IMR-90 (cell line): ENCODE measurements around the gene FATE1. TPM values are rescaled to one million over a fixed set of nuclear protein-coding genes. Genes with fewer than 3 reads are reported as not detected.

Source experiments
- ATAC-seq: fragments of 200-7000 bp; cut with Tn5 transposase; 2 replicates; pipeline ENCODE4 v1.9.1; 2020; ENCODE audit warnings: low read depth, mild to moderate bottlenecking, moderate library complexity
- BruUV-seq: library from RNA; stranded (reverse); fragments of 400-500 nt; replicated peaks from 2 replicates; lab custom pipeline; 2021; lab: Mats Ljungman, UMichigan
- CTCF ChIA-PET: fragments of 300-600 bp; formaldehyde crosslinking; extraction: SDS; loops from one replicate; lab custom pipeline; 2021; ENCODE audit warnings: antibody characterized with exemption; lab: Yijun Ruan, JAX
- POLR2A ChIA-PET: fragments of 300-600 bp; sonication (Branson Sonifier 250); formaldehyde crosslinking; loops from one replicate; lab custom pipeline; 2022; ENCODE audit warnings: antibody characterized with exemption; ENCODE audit not compliant: unreplicated experiment; lab: Charles Lee
- DNase-seq: peaks from one replicate; pipeline ENCODE4 v3.0.0; 2013
- H2AFZ ChIP-seq: replicated peaks from 2 replicates; pipeline ENCODE3; 2013; ENCODE audit warnings: low read length, mild to moderate bottlenecking; ENCODE audit not compliant: poor library complexity
- H2AK5ac ChIP-seq: 2 replicates; pipeline ENCODE4 v1.6.1; 2013; ENCODE audit warnings: low read depth, low read length, inconsistent platforms
- H2AK9ac ChIP-seq: replicated peaks from 2 replicates; pipeline ENCODE3; 2013; ENCODE audit warnings: mild to moderate bottlenecking, low read depth, low read length, moderate library complexity; ENCODE audit not compliant: poor library complexity
- H2BK120ac ChIP-seq: 2 replicates; pipeline ENCODE4 v1.6.1; 2013; ENCODE audit warnings: low read depth, low read length, inconsistent platforms
- H2BK15ac ChIP-seq: 3 replicates; pipeline ENCODE4 v1.6.1; 2013; ENCODE audit warnings: low read depth, low read length, inconsistent platforms
- H2BK20ac ChIP-seq: 2 replicates; pipeline ENCODE4 v1.6.1; 2013; ENCODE audit warnings: low read depth, mild to moderate bottlenecking, inconsistent platforms, low read length, moderate library complexity
- H2BK5ac ChIP-seq: 2 replicates; pipeline ENCODE4 v1.6.1; 2013; ENCODE audit warnings: mild to moderate bottlenecking, low read depth, low read length, inconsistent platforms; ENCODE audit not compliant: poor library complexity, severe bottlenecking
- H3K14ac ChIP-seq: replicated peaks from 2 replicates; pipeline ENCODE4 v1.6.1; 2013; ENCODE audit warnings: low read depth, low read length, inconsistent platforms
- H3K18ac ChIP-seq: 2 replicates; pipeline ENCODE4 v1.6.1; 2013; ENCODE audit warnings: low read depth, low read length, control low read depth
- H3K23ac ChIP-seq: 2 replicates; pipeline ENCODE4 v1.6.1; 2013; ENCODE audit warnings: low read depth, low read length, inconsistent platforms
- H3K27ac ChIP-seq: 2 replicates; pipeline ENCODE4 v1.5.1; 2013; ENCODE audit warnings: mild to moderate bottlenecking, control low read depth, low read length; ENCODE audit not compliant: insufficient read depth
- H3K27me3 ChIP-seq: 2 replicates; pipeline ENCODE4 v1.6.1; 2013; ENCODE audit warnings: low read length; ENCODE audit not compliant: control insufficient read depth, insufficient read depth
- H3K36me3 ChIP-seq: 2 replicates; pipeline ENCODE4 v1.6.1; 2013; ENCODE audit warnings: low read length, mixed read lengths; ENCODE audit not compliant: control insufficient read depth, insufficient read depth
- H3K4ac ChIP-seq: 2 replicates; pipeline ENCODE4 v1.6.1; 2013; ENCODE audit warnings: low read depth, low read length, inconsistent platforms
- H3K4me1 ChIP-seq: 2 replicates; pipeline ENCODE4 v1.6.1; 2013; ENCODE audit warnings: low read length, mixed read lengths; ENCODE audit not compliant: control insufficient read depth, insufficient read depth
- H3K4me2 ChIP-seq: 2 replicates; pipeline ENCODE4 v1.6.1; 2013; ENCODE audit warnings: low read depth, mild to moderate bottlenecking, control low read depth, low read length, moderate library complexity
- H3K4me3 ChIP-seq: 2 replicates; pipeline ENCODE4 v1.5.1; 2013; ENCODE audit warnings: low read depth, mild to moderate bottlenecking, control low read depth, low read length, moderate library complexity; ENCODE audit not compliant: insufficient read depth
- H3K56ac ChIP-seq: 2 replicates; pipeline ENCODE4 v1.6.1; 2013; ENCODE audit warnings: low read length, inconsistent platforms; ENCODE audit not compliant: insufficient read depth; ENCODE audit errors: extremely low read depth
- H3K79me1 ChIP-seq, 2 experiments: 2 replicates each; pipeline ENCODE4 v1.6.1; 2013; ENCODE audit warnings: low read length in 2 of 2, inconsistent platforms in 1 of 2, low read depth in 1 of 2
- H3K9ac ChIP-seq: 2 replicates; pipeline ENCODE4 v1.6.1; 2013; ENCODE audit warnings: low read depth, low read length, control low read depth
- H3K9me1 ChIP-seq: 2 replicates; pipeline ENCODE4 v1.6.1; 2013; ENCODE audit warnings: low read length, inconsistent platforms; ENCODE audit not compliant: insufficient read depth
- H3K9me3 ChIP-seq: 2 replicates; pipeline ENCODE4 v1.6.1; 2013; ENCODE audit warnings: low read length; ENCODE audit not compliant: control insufficient read depth, insufficient read depth
- H4K20me1 ChIP-seq: 2 replicates; pipeline ENCODE4 v1.6.1; 2013; ENCODE audit warnings: low read length, inconsistent platforms; ENCODE audit not compliant: insufficient read depth
- H4K5ac ChIP-seq: 2 replicates; pipeline ENCODE4 v1.6.1; 2013; ENCODE audit warnings: mild to moderate bottlenecking, low read depth, low read length, control low read depth
- H4K8ac ChIP-seq, 2 experiments: 2 replicates each; pipeline ENCODE4 v1.6.1; 2013; ENCODE audit warnings: low read depth in 2 of 2, low read length in 2 of 2, control low read depth in 1 of 2, inconsistent platforms in 1 of 2
- H4K91ac ChIP-seq: 2 replicates; pipeline ENCODE4 v1.6.1; 2013; ENCODE audit warnings: low read depth, low read length, inconsistent platforms; ENCODE audit not compliant: insufficient read depth
- BHLHE40 ChIP-seq: fragments of 150-350 bp; IDR thresholded peaks from 2 replicates; pipeline ENCODE4 v1.6.1; 2016; ENCODE audit warnings: mild to moderate bottlenecking, low read depth, low read length
- CEBPB ChIP-seq: IDR thresholded peaks from 2 replicates; pipeline ENCODE4 v1.6.1; 2012; ENCODE audit warnings: low read depth, low read length, improper control_type of control experiment
- CHD1 ChIP-seq: IDR thresholded peaks from 2 replicates; pipeline ENCODE4 v1.6.1; 2012; ENCODE audit warnings: low read depth, low read length, improper control_type of control experiment
- CTCF ChIP-seq: conservative IDR thresholded peaks from 2 replicates; pipeline ENCODE4 v1.5.1; 2012; ENCODE audit warnings: mild to moderate bottlenecking, low read depth, low read length, improper control_type of control experiment
- ELK1 ChIP-seq: fragments of 150-350 bp; IDR thresholded peaks from 2 replicates; pipeline ENCODE4 v1.6.1; 2016; ENCODE audit warnings: low read depth, mild to moderate bottlenecking, low read length, moderate library complexity, borderline replicate concordance
- FOS ChIP-seq: fragments of 150-350 bp; IDR thresholded peaks from 2 replicates; pipeline ENCODE4 v1.6.1; 2016; ENCODE audit warnings: low read depth, low read length
- MAFK ChIP-seq: IDR thresholded peaks from 2 replicates; pipeline ENCODE4 v1.6.1; 2012; ENCODE audit warnings: low read depth, low read length, improper control_type of control experiment
- MAZ ChIP-seq: IDR thresholded peaks from 2 replicates; pipeline ENCODE4 v1.6.1; 2012; ENCODE audit warnings: low read depth, mild to moderate bottlenecking, low read length, improper control_type of control experiment, moderate library complexity, borderline replicate concordance
- MXI1 ChIP-seq: IDR thresholded peaks from 2 replicates; pipeline ENCODE4 v1.6.1; 2012; ENCODE audit warnings: low read depth, mild to moderate bottlenecking, low read length, moderate library complexity, borderline replicate concordance
- NFE2L2 ChIP-seq: fragments of 150-350 bp; IDR thresholded peaks from 2 replicates; pipeline ENCODE4 v1.6.1; 2016; ENCODE audit warnings: low read depth, mild to moderate bottlenecking, low read length
- POLR2A ChIP-seq: IDR thresholded peaks from 2 replicates; pipeline ENCODE4 v1.6.1; 2012; ENCODE audit warnings: mild to moderate bottlenecking, low read depth, low read length
- RAD21 ChIP-seq: IDR thresholded peaks from 2 replicates; pipeline ENCODE4 v1.6.1; 2012; ENCODE audit warnings: low read length, improper control_type of control experiment
- RCOR1 ChIP-seq: IDR thresholded peaks from 2 replicates; pipeline ENCODE4 v1.6.1; 2012; ENCODE audit warnings: mild to moderate bottlenecking, low read length, improper control_type of control experiment; ENCODE audit not compliant: insufficient replicate concordance
- RFX5 ChIP-seq: IDR thresholded peaks from 2 replicates; pipeline ENCODE4 v1.8.0; 2012; ENCODE audit warnings: low read depth, mild to moderate bottlenecking, low read length, moderate library complexity
- SMC3 ChIP-seq: fragments of 150-350 bp; IDR thresholded peaks from 2 replicates; pipeline ENCODE4 v1.6.1; 2016; ENCODE audit warnings: low read depth, mild to moderate bottlenecking, antibody characterized with exemption, low read length, moderate library complexity
- USF2 ChIP-seq: fragments of 150-350 bp; IDR thresholded peaks from 2 replicates; pipeline ENCODE4 v1.6.1; 2017; ENCODE audit warnings: mild to moderate bottlenecking, antibody characterized with exemption, low read length, low read depth
- WGBS, 2 experiments: methylation state at CpG; one replicate each; pipeline versions ENCODE4 v1.1.5 to v1.1.7; 2013; ENCODE audit warnings: missing lambda C conversion rate in 2 of 2; ENCODE audit not compliant: insufficient read length in 1 of 2; ENCODE audit errors: extremely low coverage in 2 of 2; 5-methylcytosine and 5-hydroxymethylcytosine counted together
- dilution Hi-C: fragments of 300-500 bp; cut with HindIII; formaldehyde crosslinking; loops from one replicate; pipeline ENCODE4 v1.14.3; 2018; ENCODE audit warnings: low sequenced_read_pairs; ENCODE audit not compliant: unreplicated experiment
- in situ Hi-C: fragments of 300-500 bp; cut with MboI; formaldehyde crosslinking; loops from 3 replicates; pipeline ENCODE4 v1.14.3; 2019; ENCODE audit warnings: low sequenced_read_pairs, inconsistent platforms, mixed read lengths
- intact Hi-C: fragments of 100-400 bp; cut with micrococcal nuclease; formaldehyde crosslinking; loops from 2 replicates; pipeline ENCODE4 v1.10.0; 2022
- polyA plus RNA-seq, 3 experiments: library from polyadenylated mRNA; depleted of rRNA; stranded (reverse); fragments of >200 nt; gene quantifications; 2 replicates each; pipeline ENCODE4 v1.2.3, GENCODE V29; 2012; ENCODE audit warnings: low replicate concordance in 1 of 3
- total RNA-seq: library from RNA; depleted of rRNA; stranded (reverse); fragments of >200 nt; gene quantifications from 2 replicates; pipeline ENCODE4 v1.2.3, GENCODE V29; 2012

Gene FATE1
- total and polyA plus RNA-seq, 2 of the 4 experiments (the other 2 are of a cell fraction) = not detected

- no peak for DNase-seq
- no peak overlapping the region for H2BK120ac ChIP-seq
- H3K27ac ChIP-seq = no peak overlapping the region
- no peak overlapping the region for H3K4me2 ChIP-seq
- H4K91ac ChIP-seq = no peak overlapping the region
- dilution Hi-C loops (no loop called here), in situ Hi-C loops (loop anchor here (25.0 kb wide), 1 partner anchor 874 kb away; the partner anchor contains the start of gene GABRQ), intact Hi-C loops (no loop called here)
- BruUV-seq = no TSS peak
- H3K4ac ChIP-seq = no peak overlapping the region
- H2BK20ac ChIP-seq = no peak overlapping the region
- no peaks in the 10 kb centered on the region for H3K36me3 ChIP-seq
- ATAC-seq = no peak
- H4K5ac ChIP-seq = no peak overlapping the region
- no peak overlapping the region for H4K8ac ChIP-seq
- TF ChIP-seq NFE2L2 (no peak), SMC3 (no peak), MXI1 (no peak), CEBPB (no peak), USF2 (no peak), CHD1 (no peak), MAFK (no peak), RAD21 (no peak), CTCF (no peak), FOS (no peak), RCOR1 (no peak), POLR2A (no peak), BHLHE40 (no peak), RFX5 (no peak), ELK1 (no peak), MAZ (no peak)
- H3K56ac ChIP-seq = no peak overlapping the region
- 74% methylated on average over 6 of the region's 8 CpGs; no CpG with 5 or more reads in 1 of the 2 experiments for WGBS, 2 experiments
- H2AFZ ChIP-seq = no peak overlapping the region
- H3K9me3 ChIP-seq = peaks cover 2% of the 10 kb centered on the region; the same call in 1 of the 2 replicates
- no peak overlapping the region for H3K23ac ChIP-seq
- no peaks in the 10 kb centered on the region for H3K79me1 ChIP-seq
- H3K27me3 ChIP-seq = no peaks in the 10 kb centered on the region
- no peak overlapping the region for H3K18ac ChIP-seq
- no peaks in the 10 kb centered on the region for H3K4me1 ChIP-seq
- no peak overlapping the region for H2BK5ac ChIP-seq
- H2AK5ac ChIP-seq = no peak overlapping the region
- H3K9ac ChIP-seq = no peak overlapping the region
- ChIA-PET POLR2A (no interaction called here), CTCF (interaction anchor here (1.0 kb wide), 1 partner anchor 22 kb away, joined by 3 read pairs; no protein-coding TSS in a partner anchor)
- no peak overlapping the region for H3K4me3 ChIP-seq
- no peak overlapping the region for H2BK15ac ChIP-seq
- no peaks in the 10 kb centered on the region for H3K9me1 ChIP-seq
- H3K14ac ChIP-seq = no peak overlapping the region
- no peaks in the 10 kb centered on the region for H4K20me1 ChIP-seq
- H2AK9ac ChIP-seq = no peak overlapping the region
Measured at GRCh38 chrX:151763711-151764110, 47.9 kb downstream of the FATE1 start.
